ENCODE data around the gene HSH2D.

HSH2D gene

DNA sequence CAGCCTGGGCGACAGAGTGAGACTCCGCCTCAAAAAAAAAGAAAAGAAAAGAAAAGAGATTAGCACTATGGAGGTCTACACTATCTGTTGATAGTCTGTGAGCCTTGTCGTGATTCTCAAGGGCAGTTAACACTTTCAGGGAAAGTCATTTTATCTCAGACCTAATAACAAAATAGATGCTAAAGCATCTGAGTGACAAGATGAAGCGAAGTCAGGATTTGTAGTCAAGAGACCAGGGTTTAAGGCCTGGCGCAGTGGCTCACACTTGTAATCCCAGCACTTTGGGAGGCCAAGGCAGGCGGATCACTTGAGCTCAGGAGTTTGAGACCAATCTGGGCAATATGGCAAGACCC lies 45.1 kb upstream of the HSH2D start:
- TF ChIP-seq SIN3A (IDR thresholded peaks at IDR 0.05; ENCODE audit: borderline replicate concordance, insufficient read depth, low read length) (no peak), FOXP2 (optimal IDR thresholded peaks at IDR 0.05; ENCODE audit: borderline replicate concordance, extremely low read depth, extremely low read length, insufficient read depth) (no peak), TAF1 (IDR thresholded peaks at IDR 0.05; ENCODE audit: borderline replicate concordance, insufficient read depth, low read length) (no peak), POLR2AphosphoS5 (IDR thresholded peaks at IDR 0.05; ENCODE audit: low read depth, low read length) (no peak)
- TF ChIP-seq, protein P1, sequence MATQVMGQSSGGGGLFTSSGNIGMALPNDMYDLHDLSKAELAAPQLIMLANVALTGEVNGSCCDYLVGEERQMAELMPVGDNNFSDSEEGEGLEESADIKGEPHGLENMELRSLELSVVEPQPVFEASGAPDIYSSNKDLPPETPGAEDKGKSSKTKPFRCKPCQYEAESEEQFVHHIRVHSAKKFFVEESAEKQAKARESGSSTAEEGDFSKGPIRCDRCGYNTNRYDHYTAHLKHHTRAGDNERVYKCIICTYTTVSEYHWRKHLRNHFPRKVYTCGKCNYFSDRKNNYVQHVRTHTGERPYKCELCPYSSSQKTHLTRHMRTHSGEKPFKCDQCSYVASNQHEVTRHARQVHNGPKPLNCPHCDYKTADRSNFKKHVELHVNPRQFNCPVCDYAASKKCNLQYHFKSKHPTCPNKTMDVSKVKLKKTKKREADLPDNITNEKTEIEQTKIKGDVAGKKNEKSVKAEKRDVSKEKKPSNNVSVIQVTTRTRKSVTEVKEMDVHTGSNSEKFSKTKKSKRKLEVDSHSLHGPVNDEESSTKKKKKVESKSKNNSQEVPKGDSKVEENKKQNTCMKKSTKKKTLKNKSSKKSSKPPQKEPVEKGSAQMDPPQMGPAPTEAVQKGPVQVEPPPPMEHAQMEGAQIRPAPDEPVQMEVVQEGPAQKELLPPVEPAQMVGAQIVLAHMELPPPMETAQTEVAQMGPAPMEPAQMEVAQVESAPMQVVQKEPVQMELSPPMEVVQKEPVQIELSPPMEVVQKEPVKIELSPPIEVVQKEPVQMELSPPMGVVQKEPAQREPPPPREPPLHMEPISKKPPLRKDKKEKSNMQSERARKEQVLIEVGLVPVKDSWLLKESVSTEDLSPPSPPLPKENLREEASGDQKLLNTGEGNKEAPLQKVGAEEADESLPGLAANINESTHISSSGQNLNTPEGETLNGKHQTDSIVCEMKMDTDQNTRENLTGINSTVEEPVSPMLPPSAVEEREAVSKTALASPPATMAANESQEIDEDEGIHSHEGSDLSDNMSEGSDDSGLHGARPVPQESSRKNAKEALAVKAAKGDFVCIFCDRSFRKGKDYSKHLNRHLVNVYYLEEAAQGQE (IDR thresholded peaks at IDR 0.05; ENCODE audit: insufficient read depth in 1 of 2, low read depth in 2 of 2, low read length in 2 of 2), result no peak

DNA sequence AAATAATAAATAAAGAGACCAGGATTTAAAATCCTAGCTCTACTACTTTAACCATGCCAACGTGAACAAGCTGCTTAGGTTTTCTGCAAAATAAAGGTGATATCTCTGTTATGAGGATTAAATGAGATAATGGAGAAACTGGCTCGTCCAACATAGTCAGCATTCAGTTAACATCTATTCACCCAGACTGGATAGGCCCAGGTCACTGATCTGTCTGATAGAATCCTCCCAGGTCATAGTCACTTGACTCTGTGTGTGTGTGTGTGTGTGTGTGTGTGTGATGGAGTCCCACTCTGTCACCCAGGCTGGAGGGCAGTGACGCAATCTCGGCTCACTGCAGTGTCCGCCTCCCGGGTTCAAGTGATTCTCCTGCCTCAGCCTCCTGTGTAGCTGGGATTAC lies 44.7 kb upstream of the HSH2D start:
- TF ChIP-seq SIN3A (IDR thresholded peaks at IDR 0.05; ENCODE audit: borderline replicate concordance, insufficient read depth, low read length) (no peak), POLR2AphosphoS5 (IDR thresholded peaks at IDR 0.05; ENCODE audit: low read depth, low read length) (no peak), FOXP2 (optimal IDR thresholded peaks at IDR 0.05; ENCODE audit: borderline replicate concordance, extremely low read depth, extremely low read length, insufficient read depth) (no peak), TAF1 (IDR thresholded peaks at IDR 0.05; ENCODE audit: borderline replicate concordance, insufficient read depth, low read length) (no peak)
- TF ChIP-seq, protein P1 (IDR thresholded peaks at IDR 0.05; ENCODE audit: insufficient read depth in 1 of 2, low read depth in 2 of 2, low read length in 2 of 2), result no peak

DNA sequence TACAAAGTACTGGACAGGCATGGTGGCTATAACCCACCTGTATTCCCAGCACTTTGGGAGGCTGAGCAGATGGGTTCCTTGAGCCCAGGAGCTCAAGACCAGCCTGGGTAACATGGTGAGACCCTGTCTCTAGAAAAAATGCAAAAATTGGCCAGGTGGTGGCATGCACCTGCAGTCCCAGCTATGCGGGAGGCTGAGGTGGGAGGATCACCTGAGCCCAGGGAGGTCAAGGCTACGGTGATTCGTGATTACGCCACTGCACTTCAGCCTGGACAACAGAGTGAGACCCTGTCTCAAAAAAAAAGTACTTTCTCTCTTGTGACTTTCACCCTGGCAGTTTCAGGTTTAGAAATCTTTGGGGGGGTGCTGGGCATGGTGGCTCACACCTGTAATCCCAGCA lies 43.0 kb upstream of the HSH2D start:
- no peak for TF ChIP-seq TAF1 (IDR thresholded peaks at IDR 0.05; ENCODE audit: borderline replicate concordance, insufficient read depth, low read length)
- no peak for TF ChIP-seq FOXP2 (optimal IDR thresholded peaks at IDR 0.05; ENCODE audit: borderline replicate concordance, extremely low read depth, extremely low read length, insufficient read depth)
- TF ChIP-seq POLR2AphosphoS5 (IDR thresholded peaks at IDR 0.05; ENCODE audit: low read depth, low read length), result no peak
- TF ChIP-seq SIN3A (IDR thresholded peaks at IDR 0.05; ENCODE audit: borderline replicate concordance, insufficient read depth, low read length), result no peak
- TF ChIP-seq, protein P1 (IDR thresholded peaks at IDR 0.05; ENCODE audit: insufficient read depth in 1 of 2, low read depth in 2 of 2, low read length in 2 of 2), result no peak

DNA sequence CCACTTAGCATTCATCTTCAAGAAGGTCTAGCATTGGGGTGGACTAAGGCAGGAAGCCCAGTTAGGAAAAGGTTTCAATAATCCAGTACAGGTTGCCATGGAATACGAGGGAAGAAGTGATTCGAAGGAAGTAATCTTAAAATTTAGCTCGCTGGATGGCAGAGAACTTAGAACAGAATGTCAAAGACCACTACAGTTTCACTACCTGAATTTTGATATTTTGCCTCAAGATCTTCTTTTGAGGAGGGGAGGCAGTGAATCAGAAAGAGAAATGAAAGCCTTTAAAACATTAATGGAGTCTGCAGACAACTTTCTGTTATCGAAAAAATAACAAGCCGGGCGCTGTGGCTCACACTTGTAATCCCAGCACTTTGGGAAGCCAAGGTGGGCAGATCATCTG lies 38.8 kb upstream of the HSH2D start:
- TF ChIP-seq TAF1 (IDR thresholded peaks at IDR 0.05; ENCODE audit: borderline replicate concordance, insufficient read depth, low read length) (no peak), FOXP2 (optimal IDR thresholded peaks at IDR 0.05; ENCODE audit: borderline replicate concordance, extremely low read depth, extremely low read length, insufficient read depth) (no peak), POLR2AphosphoS5 (IDR thresholded peaks at IDR 0.05; ENCODE audit: low read depth, low read length) (no peak), SIN3A (IDR thresholded peaks at IDR 0.05; ENCODE audit: borderline replicate concordance, insufficient read depth, low read length) (no peak)
- TF ChIP-seq, protein P1 (IDR thresholded peaks at IDR 0.05; ENCODE audit: insufficient read depth in 1 of 2, low read depth in 2 of 2, low read length in 2 of 2), result no peak

DNA sequence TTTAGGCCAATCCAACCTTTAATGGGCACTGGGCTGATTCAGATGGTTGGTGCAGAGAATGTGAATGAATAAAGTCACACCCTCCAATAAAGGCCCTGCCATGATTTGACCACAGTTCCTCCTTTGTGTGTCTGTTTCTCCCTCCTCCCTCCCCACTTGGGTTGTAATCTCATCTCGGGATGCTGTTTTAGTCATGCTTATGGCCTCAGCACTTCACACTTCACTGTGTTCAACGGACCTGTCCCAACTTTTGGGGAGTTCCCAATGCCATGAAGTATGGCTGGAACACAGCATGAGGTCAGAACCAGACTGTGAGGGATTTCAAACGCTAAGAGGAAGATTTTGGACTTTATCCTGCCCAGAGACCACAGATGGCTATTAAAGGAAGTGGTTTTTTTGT lies 37.4 kb upstream of the HSH2D start:
- no peak for TF ChIP-seq FOXP2 (optimal IDR thresholded peaks at IDR 0.05; ENCODE audit: borderline replicate concordance, extremely low read depth, extremely low read length, insufficient read depth)
- TF ChIP-seq, protein P1 (IDR thresholded peaks at IDR 0.05; ENCODE audit: insufficient read depth in 1 of 2, low read depth in 2 of 2, low read length in 2 of 2), result no peak
- TF ChIP-seq SIN3A (IDR thresholded peaks at IDR 0.05; ENCODE audit: borderline replicate concordance, insufficient read depth, low read length), result no peak
- TF ChIP-seq TAF1 (IDR thresholded peaks at IDR 0.05; ENCODE audit: borderline replicate concordance, insufficient read depth, low read length), result no peak
- no peak for TF ChIP-seq POLR2AphosphoS5 (IDR thresholded peaks at IDR 0.05; ENCODE audit: low read depth, low read length)
